Posterior vena cava (tissue), 2 donors: ENCODE data around the gene AKR1C2. TPM values are rescaled to one million over a fixed set of nuclear protein-coding genes. Genes with fewer than 3 reads are reported as not detected.
"Not testable (repeated sequence)": the region's sequence is repeated elsewhere in the genome, so short reads cannot be mapped to it uniquely, and the experiment has no call there.

Experiments
- DNase-seq: peaks from one replicate; pipeline ENCODE4 v3.0.0-alpha.2; 2020; ENCODE audit warnings: low spot score
- intact Hi-C, 2 donors: fragments of 100-400 bp; cut with DNase I; formaldehyde crosslinking; loops; one replicate each; pipeline versions ENCODE4 v1.14.1 to v1.14.2; 2022 to 2023
- total RNA-seq, 2 donors: library from RNA; stranded (reverse); fragmentation: NEBNext Ultra II Directional; extraction: Animal tissue kit (Norgen Biotek cat#: 25700); gene quantifications; one replicate each; pipeline ENCODE4 v1.2.1, GENCODE V29; 2021
- donor health status: DM: yes; HTN: yes; CAD: no.
- donor health status: DM: yes; HTN: yes; CAD: no.

AKR1C2 gene
- total RNA-seq, 2 donors from 2014 or later, result 27.1 to 42.7 TPM

GRCh38 chr10:4998671-4999070, 5.0 kb downstream of the AKR1C2 start:
- DNase-seq, result no peak
- intact Hi-C loops, result no loop called here

GRCh38 chr10:4994260-4994659, 9.4 kb downstream of the AKR1C2 start:
- intact Hi-C loops, DNase-seq: not testable (repeated sequence)

- intact Hi-C loops, DNase-seq: not testable (repeated sequence)
Measured at GRCh38 chr10:4992564-4992963, 11.1 kb downstream of the AKR1C2 start.

GRCh38 chr10:4991463-4991862, 12.2 kb downstream of the AKR1C2 start:
- intact Hi-C loops, DNase-seq: not testable (repeated sequence)

- intact Hi-C loops, result no loop called here
- DNase-seq, result no peak
Measured at GRCh38 chr10:4990217-4990616, 13.4 kb downstream of the AKR1C2 start.

GRCh38 chr10:4988000-4988641, 15.5 kb downstream of the AKR1C2 start:
- DNase-seq, intact Hi-C loops: not testable (repeated sequence)

GRCh38 chr10:4984971-4985594, 18.6 kb downstream of the AKR1C2 start:
- intact Hi-C loops, result no loop called here
- DNase-seq, result no peak

GRCh38 chr10:4984223-4984622, 19.4 kb downstream of the AKR1C2 start:
- DNase-seq, result no peak
- intact Hi-C loops, result no loop called here

- DNase-seq, result no peak
- intact Hi-C loops, result no loop called here
Measured at GRCh38 chr10:4983615-4984216, 19.9 kb downstream of the AKR1C2 start.

GRCh38 chr10:4982764-4983226, 20.9 kb downstream of the AKR1C2 start:
- intact Hi-C loops, result no loop called here
- no peak for DNase-seq

- intact Hi-C loops, result no loop called here
- no peak for DNase-seq
Measured at GRCh38 chr10:4981722-4982471, 21.8 kb downstream of the AKR1C2 start.

GRCh38 chr10:4980793-4981192, 22.9 kb downstream of the AKR1C2 start:
- intact Hi-C loops, result no loop called here
- no peak for DNase-seq

GRCh38 chr10:4978870-4979269, 24.8 kb downstream of the AKR1C2 start:
- intact Hi-C loops, result no loop called here
- no peak for DNase-seq

- intact Hi-C loops, result no loop called here
- DNase-seq, result no peak
Measured at GRCh38 chr10:4977025-4977424, 26.6 kb downstream of the AKR1C2 start.

- DNase-seq, intact Hi-C loops: not testable (repeated sequence)
Measured at GRCh38 chr10:4974400-4974799, 29.3 kb downstream of the AKR1C2 start.

GRCh38 chr10:4973294-4973693, 30.4 kb downstream of the AKR1C2 start:
- DNase-seq, intact Hi-C loops: not testable (repeated sequence)

GRCh38 chr10:4972369-4973142, 31.1 kb downstream of the AKR1C2 start:
- not testable (repeated sequence) for DNase-seq

GRCh38 chr10:4970362-4970761, 33.3 kb downstream of the AKR1C2 start:
- DNase-seq, intact Hi-C loops: not testable (repeated sequence)

More at GRCh38 chr10:4972369-4973142, 31.1 kb downstream of the AKR1C2 start:
- intact Hi-C loops, result not testable (repeated sequence)

- DNase-seq, intact Hi-C loops: not testable (repeated sequence)
Measured at GRCh38 chr10:4969289-4969688, 34.4 kb downstream of the AKR1C2 start.
